ENCODE data around the gene CCDC7. TPM values are rescaled to one million over a fixed set of nuclear protein-coding genes. Genes with fewer than 3 reads are reported as not detected.
A peak's percentile ranks its signal among the peaks of the same experiment; 100 is the strongest.
"Not testable (repeated sequence)": the region's sequence is repeated elsewhere in the genome, so short reads cannot be mapped to it uniquely, and the experiment has no call there.

Gene CCDC7
- total and polyA plus RNA-seq, 7 experiments from 2014 or later = 7.7 to 98.7 (median 62.9) TPM

DNA sequence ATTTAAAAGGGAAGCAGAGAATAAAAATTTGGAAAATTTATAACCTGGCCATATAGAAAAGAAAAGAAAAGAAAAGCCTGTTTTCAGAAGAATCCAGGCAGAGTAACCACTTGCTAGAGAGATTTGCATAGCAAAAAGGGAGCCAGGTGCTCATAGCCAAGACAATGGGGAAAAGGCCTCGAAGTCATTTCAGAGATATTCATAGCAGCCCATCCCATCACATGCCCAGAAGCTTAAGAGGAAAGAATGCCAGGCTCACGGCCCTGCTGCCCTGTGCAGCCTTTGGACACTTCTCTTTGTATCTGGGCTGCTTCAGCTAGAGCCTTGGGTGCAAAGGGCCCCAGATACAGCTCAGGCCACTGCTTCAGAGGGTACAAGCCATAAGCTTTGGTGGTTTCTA, 159.8 kb downstream of the CCDC7 start:
- POLR2A ChIA-PET = no interaction called here
- intact Hi-C loops (cut with micrococcal nuclease) = no loop called here
- no peak overlapping the region for H3K27ac ChIP-seq (ENCODE audit: low read depth, low read length)
- peaks cover 0 to 5% (median 0%) of the 10 kb centered on the region in 3 experiments for H3K9me3 ChIP-seq (ENCODE audit: control insufficient read depth in 2 of 3, low read length in 3 of 3)
- Mint-ChIP-seq H3K27ac (no peak overlapping the region), H3K36me3 (peaks cover 10 to 77% (median 59%) of the 10 kb centered on the region in 5 donors), H3K9me3 (peaks cover 0 to 40% (median 19%) of the 10 kb centered on the region in 11 donors), H3K4me3 (no peak overlapping the region), H3K27me3 (no peaks in the 10 kb centered on the region), H3K4me1 (peaks cover 0 to 8% (median 0%) of the 10 kb centered on the region in 7 donors)
- DNase-seq (no peak), ATAC-seq (no peak)
- no peak overlapping the region for H3K4me3 ChIP-seq (ENCODE audit: low read length)
- H3K27me3 ChIP-seq (ENCODE audit: control insufficient read depth in 2 of 2, insufficient read depth in 2 of 2, low read length in 2 of 2) = no peaks in the 10 kb centered on the region
- no peaks in the 10 kb centered on the region for H3K4me1 ChIP-seq (ENCODE audit: control insufficient read depth in 2 of 2, insufficient read depth in 2 of 2, low read length in 2 of 2)
- no peaks in the 10 kb centered on the region for H3K36me3 ChIP-seq (ENCODE audit: control insufficient read depth in 2 of 3, insufficient read depth in 3 of 3, low read length in 3 of 3)
- CTCF ChIA-PET = no interaction called here

DNA sequence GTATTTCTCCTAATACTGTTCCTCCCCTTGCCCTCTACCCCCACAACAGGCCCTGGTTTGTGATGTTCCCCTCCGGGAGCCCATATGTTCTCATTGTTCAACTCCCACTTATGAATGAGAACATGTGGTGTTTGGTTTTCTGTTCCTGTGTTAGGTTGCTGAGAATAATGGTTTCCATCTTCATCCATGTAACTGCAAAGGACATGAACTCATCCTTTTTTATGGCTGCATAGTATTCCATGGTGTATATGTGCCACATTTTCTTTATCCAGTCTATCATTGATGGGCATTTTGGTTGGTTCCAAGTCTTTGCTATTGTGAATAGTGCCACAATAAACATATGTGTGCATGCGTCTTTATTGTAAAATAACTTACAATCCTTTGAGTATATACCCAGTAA, 164.6 kb downstream of the CCDC7 start:
- Mint-ChIP-seq H3K36me3 (peaks cover 10 to 82% (median 63%) of the 10 kb centered on the region in 5 donors), H3K9me3 (peaks cover 4 to 40% (median 23%) of the 10 kb centered on the region in 11 donors)
- intact Hi-C loops (cut with micrococcal nuclease); H3K27ac ChIP-seq (ENCODE audit: low read depth, low read length); H3K4me1 Mint-ChIP-seq; H3K9me3 ChIP-seq (ENCODE audit: control insufficient read depth in 2 of 3, low read length in 3 of 3); POLR2A ChIA-PET; CTCF ChIA-PET; H3K4me3 Mint-ChIP-seq; DNase-seq; ATAC-seq; H3K27me3 Mint-ChIP-seq; H3K27me3 ChIP-seq (ENCODE audit: control insufficient read depth in 2 of 2, insufficient read depth in 2 of 2, low read length in 2 of 2); H3K36me3 ChIP-seq (ENCODE audit: control insufficient read depth in 2 of 3, insufficient read depth in 3 of 3, low read length in 3 of 3); H3K27ac Mint-ChIP-seq; H3K4me1 ChIP-seq (ENCODE audit: control insufficient read depth in 2 of 2, insufficient read depth in 2 of 2, low read length in 2 of 2); H3K4me3 ChIP-seq (ENCODE audit: low read length): not testable (repeated sequence)

DNA sequence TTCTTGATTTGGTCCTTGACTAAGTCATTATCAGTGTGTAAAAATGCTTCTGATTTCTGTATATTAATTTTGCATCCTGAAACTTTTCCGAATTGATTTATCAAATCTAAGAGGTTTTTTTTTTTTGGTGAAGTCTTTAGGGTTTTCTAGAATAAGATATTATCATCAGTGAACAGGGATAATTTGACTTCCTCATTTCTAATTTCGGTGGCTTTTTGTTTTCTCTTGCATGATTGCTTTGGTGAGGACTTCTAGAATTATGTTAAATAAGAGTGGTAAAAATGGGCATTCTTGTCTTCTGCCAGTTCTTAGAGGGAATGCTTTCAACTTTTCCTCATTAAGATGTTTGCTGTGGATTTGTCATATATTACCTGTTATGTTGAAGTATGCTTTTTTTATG, 170.5 kb downstream of the CCDC7 start:
- H3K27ac ChIP-seq (ENCODE audit: low read depth, low read length) = no peak overlapping the region
- no peaks in the 10 kb centered on the region for H3K4me1 ChIP-seq (ENCODE audit: control insufficient read depth in 2 of 2, insufficient read depth in 2 of 2, low read length in 2 of 2)
- CTCF ChIA-PET = no interaction called here
- H3K4me1 Mint-ChIP-seq = peaks cover 0 to 6% (median 4%) of the 10 kb centered on the region in 7 donors
- H3K36me3 Mint-ChIP-seq = peaks cover 4 to 86% (median 71%) of the 10 kb centered on the region in 5 donors
- H3K4me3 ChIP-seq (ENCODE audit: low read length) = no peak overlapping the region
- DNase-seq (no peak), ATAC-seq (no peak)
- POLR2A ChIA-PET = no interaction called here
- peaks cover 8 to 74% (median 34%) of the 10 kb centered on the region in 11 donors for H3K9me3 Mint-ChIP-seq
- intact Hi-C loops (cut with micrococcal nuclease) = no loop called here
- H3K27me3 ChIP-seq (ENCODE audit: control insufficient read depth in 2 of 2, insufficient read depth in 2 of 2, low read length in 2 of 2) = no peaks in the 10 kb centered on the region
- no peak overlapping the region for H3K4me3 Mint-ChIP-seq
- H3K9me3 ChIP-seq (ENCODE audit: control insufficient read depth in 2 of 3, low read length in 3 of 3) = no peaks in the 10 kb centered on the region
- no peaks in the 10 kb centered on the region for H3K27me3 Mint-ChIP-seq
- H3K36me3 ChIP-seq (ENCODE audit: control insufficient read depth in 2 of 3, insufficient read depth in 3 of 3, low read length in 3 of 3) = no peaks in the 10 kb centered on the region
- H3K27ac Mint-ChIP-seq = no peak overlapping the region

DNA sequence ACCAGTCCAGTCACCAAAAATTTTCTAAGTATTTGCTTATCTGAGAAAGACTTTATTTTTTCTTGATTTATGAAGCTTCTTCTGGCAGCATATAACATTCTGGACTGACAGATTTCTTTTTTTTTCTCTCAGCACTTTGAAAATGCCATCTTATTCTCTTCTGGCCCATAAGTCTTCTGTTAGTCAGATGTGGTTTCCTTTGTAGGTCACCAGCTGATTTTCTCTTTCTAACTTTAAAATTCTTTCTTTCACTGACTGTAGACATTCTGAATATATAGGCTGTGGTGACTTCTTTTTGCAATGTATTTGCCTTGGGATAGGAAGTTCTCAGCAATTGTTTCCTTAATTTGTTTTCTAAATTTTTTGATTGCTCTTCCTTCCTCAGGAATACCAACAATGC, 172.5 kb downstream of the CCDC7 start:
- H3K9me3 Mint-ChIP-seq = peaks cover 5 to 63% (median 26%) of the 10 kb centered on the region in 11 donors
- CTCF ChIA-PET = no interaction called here
- no peak overlapping the region for H3K27ac ChIP-seq (ENCODE audit: low read depth, low read length)
- peaks cover 4 to 72% (median 62%) of the 10 kb centered on the region in 5 donors for H3K36me3 Mint-ChIP-seq
- H3K4me1 ChIP-seq (ENCODE audit: control insufficient read depth in 2 of 2, insufficient read depth in 2 of 2, low read length in 2 of 2) = no peaks in the 10 kb centered on the region
- H3K4me1 Mint-ChIP-seq = peaks cover 0 to 6% (median 4%) of the 10 kb centered on the region in 7 donors
- H3K27me3 ChIP-seq (ENCODE audit: control insufficient read depth in 2 of 2, insufficient read depth in 2 of 2, low read length in 2 of 2) = no peaks in the 10 kb centered on the region
- no peak overlapping the region for H3K4me3 Mint-ChIP-seq
- no peak overlapping the region for H3K4me3 ChIP-seq (ENCODE audit: low read length)
- H3K27ac Mint-ChIP-seq = peak overlapping the region in 2 of 9 donors; percentile 18 to 34
- DNase-seq (no peak), ATAC-seq (no peak)
- POLR2A ChIA-PET = no interaction called here
- H3K36me3 ChIP-seq (ENCODE audit: control insufficient read depth in 2 of 3, insufficient read depth in 3 of 3, low read length in 3 of 3) = no peaks in the 10 kb centered on the region
- no peaks in the 10 kb centered on the region for H3K27me3 Mint-ChIP-seq
- intact Hi-C loops (cut with micrococcal nuclease) = no loop called here
- H3K9me3 ChIP-seq (ENCODE audit: control insufficient read depth in 2 of 3, low read length in 3 of 3) = no peaks in the 10 kb centered on the region

DNA sequence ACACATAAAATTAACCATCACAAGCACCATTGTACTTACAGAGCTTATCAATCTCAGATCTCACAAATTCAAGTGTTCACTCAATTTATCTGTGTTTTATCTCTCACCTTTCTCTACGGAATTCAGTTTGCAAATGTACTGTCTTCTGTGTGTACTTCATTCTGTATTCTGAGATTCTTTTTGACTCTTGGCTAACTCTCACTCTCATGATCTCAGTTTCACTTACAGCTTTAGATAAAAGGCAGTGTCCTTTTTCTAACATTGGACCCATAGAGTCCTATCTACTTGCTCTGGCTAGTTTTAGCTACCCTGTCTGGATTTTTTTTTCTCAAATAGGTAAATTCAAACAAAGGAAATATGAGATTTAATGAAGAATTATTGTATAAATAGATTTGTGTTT, 176.0 kb downstream of the CCDC7 start:
- Mint-ChIP-seq H3K36me3 (peaks cover 11 to 62% (median 56%) of the 10 kb centered on the region in 5 donors), H3K27me3 (no peaks in the 10 kb centered on the region), H3K4me1 (peaks cover 0 to 6% (median 4%) of the 10 kb centered on the region in 7 donors), H3K27ac (peak overlapping the region in 2 of 9 donors; percentile 5 to 36), H3K9me3 (peaks cover 4 to 35% (median 14%) of the 10 kb centered on the region in 11 donors), H3K4me3 (no peak overlapping the region)
- intact Hi-C loops (cut with micrococcal nuclease) = loop anchor here in 1 of 2 donors (10.0 kb wide), 1 partner anchor 53 kb away; no protein-coding TSS in a partner anchor
- Histone ChIP-seq H3K4me1 (ENCODE audit: control insufficient read depth in 2 of 2, insufficient read depth in 2 of 2, low read length in 2 of 2) (no peaks in the 10 kb centered on the region), H3K27ac (ENCODE audit: low read depth, low read length) (no peak overlapping the region), H3K27me3 (ENCODE audit: control insufficient read depth in 2 of 2, insufficient read depth in 2 of 2, low read length in 2 of 2) (no peaks in the 10 kb centered on the region), H3K4me3 (ENCODE audit: low read length) (no peak overlapping the region), H3K9me3 (ENCODE audit: control insufficient read depth in 2 of 3, low read length in 3 of 3) (no peaks in the 10 kb centered on the region), H3K36me3 (ENCODE audit: control insufficient read depth in 2 of 3, insufficient read depth in 3 of 3, low read length in 3 of 3) (no peaks in the 10 kb centered on the region)
- DNase-seq = no peak
- CTCF ChIA-PET = interaction anchor here (1.1 kb wide), 1 partner anchor 14 kb away, joined by 3 read pairs; no protein-coding TSS in a partner anchor
- POLR2A ChIA-PET = no interaction called here
- no peak for ATAC-seq

DNA sequence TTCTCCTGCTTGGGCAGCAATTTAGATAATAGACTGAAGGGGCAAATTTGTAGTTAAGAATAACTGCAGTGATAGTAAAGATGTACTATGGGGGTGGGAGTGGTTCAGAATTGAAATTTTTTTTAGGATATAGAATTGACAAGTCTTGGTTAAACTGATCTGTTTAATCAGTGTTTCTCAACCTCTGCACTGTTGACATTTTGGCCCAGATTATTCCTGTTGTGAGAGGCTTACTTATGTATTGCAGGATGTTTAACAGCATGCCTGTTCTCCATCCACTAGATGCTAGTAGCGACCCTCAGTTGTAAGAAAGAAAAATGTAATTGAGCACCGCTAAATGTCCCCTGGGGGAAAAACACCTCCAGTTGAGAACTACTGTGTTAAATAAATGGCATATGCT, 176.5 kb downstream of the CCDC7 start:
- CTCF ChIA-PET = interaction anchor here (1.1 kb wide), 1 partner anchor 13 kb away, joined by 3 read pairs; no protein-coding TSS in a partner anchor
- intact Hi-C loops (cut with micrococcal nuclease) = loop anchor here in 1 of 2 donors (10.0 kb wide), 1 partner anchor 52 kb away; no protein-coding TSS in a partner anchor
- Mint-ChIP-seq H3K27me3 (no peaks in the 10 kb centered on the region), H3K4me3 (no peak overlapping the region), H3K27ac (peak overlapping the region in 2 of 9 donors; percentile 5 to 41), H3K9me3 (peaks cover 4 to 40% (median 11%) of the 10 kb centered on the region in 11 donors), H3K36me3 (peaks cover 11 to 63% (median 60%) of the 10 kb centered on the region in 5 donors), H3K4me1 (peaks cover 0 to 6% (median 4%) of the 10 kb centered on the region in 7 donors)
- Histone ChIP-seq H3K36me3 (ENCODE audit: control insufficient read depth in 2 of 3, insufficient read depth in 3 of 3, low read length in 3 of 3) (no peaks in the 10 kb centered on the region), H3K27ac (ENCODE audit: low read depth, low read length) (no peak overlapping the region), H3K9me3 (ENCODE audit: control insufficient read depth in 2 of 3, low read length in 3 of 3) (no peaks in the 10 kb centered on the region), H3K4me1 (ENCODE audit: control insufficient read depth in 2 of 2, insufficient read depth in 2 of 2, low read length in 2 of 2) (no peaks in the 10 kb centered on the region), H3K27me3 (ENCODE audit: control insufficient read depth in 2 of 2, insufficient read depth in 2 of 2, low read length in 2 of 2) (no peaks in the 10 kb centered on the region), H3K4me3 (ENCODE audit: low read length) (no peak overlapping the region)
- POLR2A ChIA-PET = no interaction called here
- DNase-seq = no peak
- no peak for ATAC-seq

DNA sequence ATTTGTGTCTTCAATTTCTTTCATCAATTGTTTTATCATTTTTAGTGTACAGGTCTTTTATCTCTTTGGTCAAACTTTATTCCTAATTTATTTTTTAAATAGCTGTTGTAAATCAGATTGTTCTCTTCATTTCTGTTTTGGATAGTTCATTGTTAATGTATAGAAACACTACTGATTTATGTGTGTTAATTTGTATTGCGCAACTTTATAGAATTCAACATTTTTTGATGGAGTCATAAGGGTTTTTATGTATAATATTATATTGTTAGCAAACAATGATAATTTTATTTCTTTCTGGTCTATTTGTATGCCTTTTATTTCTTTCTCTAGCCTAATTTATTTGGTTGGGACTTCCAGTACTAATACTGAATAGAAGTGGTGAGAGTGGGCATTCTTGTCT, 181.2 kb downstream of the CCDC7 start:
- CTCF ChIA-PET = interaction anchor here (0.6 kb wide), 1 partner anchor 153 kb away, joined by 3 read pairs; no protein-coding TSS in a partner anchor

More for the DNA sequence above, 181.2 kb downstream of the CCDC7 start:
- Mint-ChIP-seq H3K36me3 (peaks cover 9 to 51% (median 39%) of the 10 kb centered on the region in 5 donors), H3K4me3 (no peak overlapping the region), H3K4me1 (peaks cover 0 to 5% (median 2%) of the 10 kb centered on the region in 7 donors), H3K9me3 (peaks cover 0 to 18% (median 5%) of the 10 kb centered on the region in 11 donors), H3K27me3 (no peaks in the 10 kb centered on the region), H3K27ac (no peak overlapping the region)
- POLR2A ChIA-PET = no interaction called here
- no peaks in the 10 kb centered on the region for H3K4me1 ChIP-seq (ENCODE audit: control insufficient read depth in 2 of 2, insufficient read depth in 2 of 2, low read length in 2 of 2)
- H3K9me3 ChIP-seq (ENCODE audit: control insufficient read depth in 2 of 3, low read length in 3 of 3) = no peaks in the 10 kb centered on the region
- DNase-seq (no peak), ATAC-seq (no peak)
- intact Hi-C loops (cut with micrococcal nuclease) = loop anchor here in 1 of 2 donors (10.0 kb wide), 1 partner anchor 48 kb away; no protein-coding TSS in a partner anchor
- H3K36me3 ChIP-seq (ENCODE audit: control insufficient read depth in 2 of 3, insufficient read depth in 3 of 3, low read length in 3 of 3) = no peaks in the 10 kb centered on the region
- no peaks in the 10 kb centered on the region for H3K27me3 ChIP-seq (ENCODE audit: control insufficient read depth in 2 of 2, insufficient read depth in 2 of 2, low read length in 2 of 2)
- H3K4me3 ChIP-seq (ENCODE audit: low read length) = no peak overlapping the region
- no peak overlapping the region for H3K27ac ChIP-seq (ENCODE audit: low read depth, low read length)
